Uterus (tissue), 4 donors: ENCODE measurements around the gene OXTR. TPM values are rescaled to one million over a fixed set of nuclear protein-coding genes. Genes with fewer than 3 reads are reported as not detected.
"Not testable (repeated sequence)": the region's sequence is repeated elsewhere in the genome, so short reads cannot be mapped to it uniquely, and the experiment has no call there.

Experiments used
- DNase-seq, 2 donors: peaks; one replicate each; pipeline ENCODE4 v3.0.0-alpha.2; 2019 to 2020
- H3K27ac ChIP-seq, 2 donors: fragments of 200-600 bp; sonication (generic); 1 replicate in 1 of 2; 2 replicates in 1 of 2; pipeline ENCODE4 v1.5.1; 2016 to 2018
- H3K27me3 ChIP-seq, 2 donors: fragments of 200-600 bp; sonication (generic); one replicate each; pipeline ENCODE4 v1.5.1; 2018 to 2019; ENCODE audit warnings: control low read depth in 1 of 2
- H3K36me3 ChIP-seq, 2 donors: fragments of 200-600 bp; sonication (generic); one replicate each; pipeline ENCODE4 v1.5.1; 2019; ENCODE audit warnings: control low read depth in 1 of 2
- H3K4me1 ChIP-seq, 2 donors: fragments of 200-600 bp; sonication (generic); one replicate each; pipeline ENCODE4 v1.5.1; 2018 to 2019; ENCODE audit warnings: control low read depth in 1 of 2
- H3K4me3 ChIP-seq, 2 donors: fragments of 200-600 bp; sonication (generic); 1 replicate in 1 of 2; 2 replicates in 1 of 2; pipeline ENCODE4 v1.5.1; 2018 to 2019; ENCODE audit warnings: mild to moderate bottlenecking in 1 of 2
- H3K9me3 ChIP-seq, 2 donors: fragments of 200-600 bp; sonication (generic); one replicate each; pipeline ENCODE4 v1.5.1; 2019; ENCODE audit warnings: control low read depth in 1 of 2
- POLR2A ChIP-seq, 2 donors: fragments of 450-650 bp; IDR thresholded peaks; one replicate each; pipeline ENCODE4 v1.6.1; 2016; ENCODE audit warnings: antibody characterized with exemption in 2 of 2, mild to moderate bottlenecking in 1 of 2, moderate library complexity in 1 of 2
- intact Hi-C: fragments of 100-400 bp; cut with DNase I; formaldehyde crosslinking; loops from one replicate; pipeline ENCODE4 v1.15.1; 2023; ENCODE audit warnings: low total_unique reads
- total RNA-seq, 4 donors: library from RNA; depleted of rRNA in 3 of 4; stranded (reverse); fragments of >200 nt in 3 of 4; gene quantifications; one replicate each; pipeline versions ENCODE4 v1.1.0 to v1.2.4, GENCODE V29; 2014 to 2023
- TF ChIP-seq, protein P1 (sequence below), 4 experiments: fragments of 200-600 bp in 2 of 4; fragments of 450-650 bp in 2 of 4; sonication (generic) in 2 of 4; IDR thresholded peaks; one replicate each; pipeline ENCODE4 v1.5.1; 2016 to 2019; ENCODE audit warnings: antibody characterized with exemption in 4 of 4, mild to moderate bottlenecking in 2 of 4, moderate library complexity in 1 of 4
- donor health status: DM: yes; HTN: yes; CAD: no.

OXTR gene
- total RNA-seq, 4 donors from 2014 or later, result 0.27 to 4.4 (median 1.5) TPM; not detected in 1

DNA sequence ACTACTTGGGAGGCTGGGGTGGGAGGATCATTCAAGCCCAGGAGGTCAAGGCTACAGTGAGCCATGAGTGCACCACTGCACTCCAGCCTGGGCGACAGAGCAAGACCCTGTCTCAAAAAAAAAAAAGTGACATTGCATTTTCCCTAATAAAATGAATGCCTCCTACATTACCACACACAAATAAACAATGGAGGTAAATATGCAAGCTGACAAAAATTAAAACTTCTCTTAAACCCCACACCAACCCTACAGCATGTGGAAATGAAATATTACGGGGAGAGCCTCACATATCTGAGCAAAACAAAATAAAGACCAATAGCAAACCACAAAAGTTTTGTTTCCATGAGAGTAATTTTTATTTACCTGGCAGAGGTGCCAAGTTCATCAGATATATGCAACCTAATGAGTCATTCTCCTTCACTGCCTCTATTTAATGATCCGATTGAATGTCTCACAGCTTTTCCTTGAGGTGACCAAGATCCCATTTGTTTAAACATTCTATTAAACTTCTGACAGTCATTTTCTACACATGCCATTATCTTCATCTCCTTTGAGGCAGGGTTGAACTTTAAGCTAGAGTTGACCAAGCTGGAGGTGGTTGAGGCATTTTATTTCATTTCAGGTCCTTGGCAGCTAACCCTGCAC, 45.2 kb downstream of the OXTR start:
- Histone ChIP-seq H3K36me3 (no peaks in the 10 kb centered on the region), H3K4me1 (no peaks in the 10 kb centered on the region), H3K27me3 (no peaks in the 10 kb centered on the region), H3K9me3 (no peaks in the 10 kb centered on the region), H3K4me3 (no peak overlapping the region), H3K27ac (no peak overlapping the region)
- TF ChIP-seq, protein P1, sequence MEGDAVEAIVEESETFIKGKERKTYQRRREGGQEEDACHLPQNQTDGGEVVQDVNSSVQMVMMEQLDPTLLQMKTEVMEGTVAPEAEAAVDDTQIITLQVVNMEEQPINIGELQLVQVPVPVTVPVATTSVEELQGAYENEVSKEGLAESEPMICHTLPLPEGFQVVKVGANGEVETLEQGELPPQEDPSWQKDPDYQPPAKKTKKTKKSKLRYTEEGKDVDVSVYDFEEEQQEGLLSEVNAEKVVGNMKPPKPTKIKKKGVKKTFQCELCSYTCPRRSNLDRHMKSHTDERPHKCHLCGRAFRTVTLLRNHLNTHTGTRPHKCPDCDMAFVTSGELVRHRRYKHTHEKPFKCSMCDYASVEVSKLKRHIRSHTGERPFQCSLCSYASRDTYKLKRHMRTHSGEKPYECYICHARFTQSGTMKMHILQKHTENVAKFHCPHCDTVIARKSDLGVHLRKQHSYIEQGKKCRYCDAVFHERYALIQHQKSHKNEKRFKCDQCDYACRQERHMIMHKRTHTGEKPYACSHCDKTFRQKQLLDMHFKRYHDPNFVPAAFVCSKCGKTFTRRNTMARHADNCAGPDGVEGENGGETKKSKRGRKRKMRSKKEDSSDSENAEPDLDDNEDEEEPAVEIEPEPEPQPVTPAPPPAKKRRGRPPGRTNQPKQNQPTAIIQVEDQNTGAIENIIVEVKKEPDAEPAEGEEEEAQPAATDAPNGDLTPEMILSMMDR (IDR thresholded peaks at IDR 0.05), result no peak
- no peak for TF ChIP-seq POLR2A (IDR thresholded peaks at IDR 0.05)
- DNase-seq, result no peak
- intact Hi-C loops, result no loop called here

- H3K27ac ChIP-seq, result no peak overlapping the region
- intact Hi-C loops, result no loop called here
Measured at GRCh38 chr3:8723612-8724011, 45.8 kb downstream of the OXTR start.

DNA sequence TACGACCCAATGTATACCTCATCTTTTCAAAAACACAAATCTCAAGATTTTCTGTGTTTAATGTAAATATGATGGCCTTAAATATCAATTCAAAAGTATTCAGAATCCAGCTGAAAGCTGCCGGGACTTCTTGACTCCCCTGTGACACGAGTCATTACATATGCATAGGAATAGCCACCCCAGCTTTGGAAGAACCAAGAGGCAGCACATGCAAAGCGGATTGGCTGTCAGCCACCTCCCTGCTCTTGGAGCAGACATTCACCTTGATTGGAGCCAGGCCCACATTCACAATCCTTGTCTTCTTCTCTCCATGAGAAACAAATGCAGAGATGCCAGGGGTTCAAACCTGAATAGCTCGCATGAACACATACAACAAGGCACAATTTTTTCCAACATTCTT, 46.6 kb downstream of the OXTR start:
- no peaks in the 10 kb centered on the region for H3K27me3 ChIP-seq
- no peaks in the 10 kb centered on the region for H3K4me1 ChIP-seq
- no peak overlapping the region for H3K4me3 ChIP-seq
- H3K27ac ChIP-seq, result no peak overlapping the region
- no peak for DNase-seq
- TF ChIP-seq, protein P1 (IDR thresholded peaks at IDR 0.05), result no peak
- no peaks in the 10 kb centered on the region for H3K9me3 ChIP-seq
- H3K36me3 ChIP-seq, result no peaks in the 10 kb centered on the region
- intact Hi-C loops, result no loop called here

More at GRCh38 chr3:8723612-8724011, 45.8 kb downstream of the OXTR start:
- no peak overlapping the region for H3K4me3 ChIP-seq
- H3K9me3 ChIP-seq, result no peaks in the 10 kb centered on the region
- TF ChIP-seq, protein P1 (IDR thresholded peaks at IDR 0.05), result no peak
- no peak for TF ChIP-seq POLR2A (IDR thresholded peaks at IDR 0.05)
- no peak for DNase-seq
- H3K36me3 ChIP-seq, result no peaks in the 10 kb centered on the region
- no peaks in the 10 kb centered on the region for H3K4me1 ChIP-seq
- H3K27me3 ChIP-seq, result no peaks in the 10 kb centered on the region

- H3K27ac ChIP-seq, H3K9me3 ChIP-seq, H3K27me3 ChIP-seq, intact Hi-C loops, H3K4me3 ChIP-seq, DNase-seq, H3K36me3 ChIP-seq, H3K4me1 ChIP-seq: not testable (repeated sequence)
Measured at GRCh38 chr3:8715757-8716156, 53.7 kb downstream of the OXTR start.

DNA sequence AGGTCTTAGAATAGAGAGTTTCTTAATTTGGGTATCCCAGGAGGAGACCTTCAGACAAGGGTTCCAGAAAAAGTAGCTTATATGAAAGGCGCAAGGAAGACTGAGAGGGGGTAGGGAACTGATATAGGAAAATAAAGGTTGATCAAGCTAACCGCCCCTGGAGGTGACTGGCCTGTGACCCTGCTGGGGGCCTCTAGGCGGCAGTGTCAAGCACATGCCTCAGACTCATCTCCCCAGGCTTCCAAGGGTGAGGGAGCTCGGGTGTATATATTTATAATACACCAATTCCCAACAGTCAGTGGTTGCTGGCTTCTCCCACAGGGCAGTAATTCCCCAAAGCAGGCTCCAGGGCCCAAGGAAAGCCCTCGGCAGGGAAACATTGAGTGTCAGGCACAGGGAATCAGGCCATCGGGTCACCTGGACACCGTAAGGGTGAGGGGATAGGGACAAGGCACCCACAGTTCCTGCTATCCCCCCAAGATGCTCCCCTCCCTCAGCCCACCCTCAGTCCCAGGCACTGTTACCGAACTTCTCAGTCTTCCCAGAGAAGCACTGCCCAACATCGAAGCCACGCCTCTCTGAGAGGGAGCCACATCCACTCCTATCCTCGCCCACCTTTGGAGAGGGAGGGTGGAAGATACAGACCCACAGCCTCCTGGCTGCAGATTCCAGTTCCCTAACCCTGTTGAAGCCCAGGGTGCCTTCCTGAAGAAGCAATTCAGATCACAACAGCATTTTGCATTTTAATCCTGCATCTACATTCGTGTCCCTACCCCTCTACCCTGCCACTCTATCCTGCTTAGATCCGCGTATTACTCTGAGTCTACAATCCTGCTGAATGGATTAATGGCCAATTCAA, 55.3 kb downstream of the OXTR start:
- H3K27ac ChIP-seq, result no peak overlapping the region
- no peaks in the 10 kb centered on the region for H3K9me3 ChIP-seq

More for the DNA sequence above, 55.3 kb downstream of the OXTR start:
- no peak overlapping the region for H3K4me3 ChIP-seq
- H3K36me3 ChIP-seq, result no peaks in the 10 kb centered on the region
- no peaks in the 10 kb centered on the region for H3K4me1 ChIP-seq
- DNase-seq, result no peak
- intact Hi-C loops, result no loop called here
- TF ChIP-seq, protein P1 (IDR thresholded peaks at IDR 0.05), result no peak
- no peak for TF ChIP-seq POLR2A (IDR thresholded peaks at IDR 0.05)
- no peaks in the 10 kb centered on the region for H3K27me3 ChIP-seq
